WERI-Rb-1 (cell line): ENCODE data around the gene ATG10.
A peak's percentile ranks its signal among the peaks of the same experiment; 100 is the strongest.

Experiments used
- DNase-seq: peaks from one replicate; pipeline ENCODE4 v3.0.0-alpha.2; 2020
- H3K27ac ChIP-seq: fragments of 250-450 bp; sonication (Bioruptor Pico); 2 replicates; pipeline ENCODE4 v1.5.1; 2020; ENCODE audit warnings: mild to moderate bottlenecking, moderate library complexity
- H3K27me3 ChIP-seq: fragments of 250-450 bp; sonication (Bioruptor Pico); 2 replicates; pipeline ENCODE4 v1.5.1; 2021; ENCODE audit warnings: mild to moderate bottlenecking, low read depth, moderate library complexity; ENCODE audit not compliant: insufficient read depth, severe bottlenecking
- H3K36me3 ChIP-seq: fragments of 250-450 bp; sonication (Bioruptor Pico); 2 replicates; pipeline ENCODE4 v1.5.1; 2020; ENCODE audit warnings: mild to moderate bottlenecking, moderate library complexity
- H3K4me3 ChIP-seq: 2 replicates; pipeline ENCODE4 v1.5.1; 2011; ENCODE audit warnings: low read depth, mild to moderate bottlenecking, control low read depth, low read length
- H3K9me3 ChIP-seq: fragments of 250-450 bp; sonication (Bioruptor Pico); 2 replicates; pipeline ENCODE4 v1.5.1; 2021; ENCODE audit warnings: mild to moderate bottlenecking, moderate library complexity; ENCODE audit not compliant: severe bottlenecking
- CTCF ChIP-seq: IDR thresholded peaks from 2 replicates; pipeline ENCODE4 v1.5.1; 2011; ENCODE audit warnings: low read depth, mild to moderate bottlenecking, control low read depth, inconsistent platforms, low read length

Gene ATG10

GRCh38 chr5:82095536-82095935, 123.7 kb downstream of the ATG10 start:
- H3K27me3 ChIP-seq = no peaks in the 10 kb centered on the region
- DNase-seq = no peak
- TF ChIP-seq CTCF = no peak
- H3K9me3 ChIP-seq = peaks cover 4% of the 10 kb centered on the region
- H3K27ac ChIP-seq = no peak overlapping the region
- H3K36me3 ChIP-seq = no peaks in the 10 kb centered on the region
- no peak overlapping the region for H3K4me3 ChIP-seq

GRCh38 chr5:82096249-82096648, 124.4 kb downstream of the ATG10 start:
- Histone ChIP-seq H3K4me3 (no peak overlapping the region), H3K27me3 (no peaks in the 10 kb centered on the region), H3K36me3 (no peaks in the 10 kb centered on the region), H3K9me3 (peaks cover 4% of the 10 kb centered on the region), H3K27ac (no peak overlapping the region)
- no peak for TF ChIP-seq CTCF
- DNase-seq = no peak

- Histone ChIP-seq H3K36me3 (no peaks in the 10 kb centered on the region), H3K9me3 (no peaks in the 10 kb centered on the region), H3K27me3 (no peaks in the 10 kb centered on the region), H3K4me3 (no peak overlapping the region), H3K27ac (no peak overlapping the region)
- TF ChIP-seq CTCF = 0 out of 2 replicates have a peak, but pooled peaks have one; percentile 6
- no peak for DNase-seq
Measured at GRCh38 chr5:82100303-82101077, 128.7 kb downstream of the ATG10 start.

GRCh38 chr5:82104872-82105271, 133.0 kb downstream of the ATG10 start:
- no peak for TF ChIP-seq CTCF
- no peak for DNase-seq

GRCh38 chr5:82105457-82105856, 133.6 kb downstream of the ATG10 start:
- no peaks in the 10 kb centered on the region for H3K9me3 ChIP-seq
- no peak for TF ChIP-seq CTCF
- no peak overlapping the region for H3K4me3 ChIP-seq
- H3K27ac ChIP-seq = no peak overlapping the region
- no peaks in the 10 kb centered on the region for H3K27me3 ChIP-seq
- no peaks in the 10 kb centered on the region for H3K36me3 ChIP-seq
- no peak for DNase-seq

More at GRCh38 chr5:82104872-82105271, 133.0 kb downstream of the ATG10 start:
- H3K27me3 ChIP-seq = no peaks in the 10 kb centered on the region
- H3K4me3 ChIP-seq = no peak overlapping the region
- H3K36me3 ChIP-seq = no peaks in the 10 kb centered on the region
- H3K27ac ChIP-seq = no peak overlapping the region
- H3K9me3 ChIP-seq = no peaks in the 10 kb centered on the region

GRCh38 chr5:82106207-82106606, 134.4 kb downstream of the ATG10 start:
- TF ChIP-seq CTCF = no peak
- H3K4me3 ChIP-seq = no peak overlapping the region
- no peak overlapping the region for H3K27ac ChIP-seq
- no peaks in the 10 kb centered on the region for H3K9me3 ChIP-seq
- H3K27me3 ChIP-seq = no peaks in the 10 kb centered on the region
- no peaks in the 10 kb centered on the region for H3K36me3 ChIP-seq
- no peak for DNase-seq
